Stimulated activated CD4-positive, alpha-beta T cell treated with anti-CD3 and anti-CD28 coated beads, Interleukin-15, amount 100 ng/mL, for 48 hours (primary cell): ENCODE results near the gene PHACTR3.
"Not testable (repeated sequence)": the region's sequence is repeated elsewhere in the genome, so short reads cannot be mapped to it uniquely, and the experiment has no call there.

Source experiments
- DNase-seq, 2 donors: peaks; one replicate each; pipeline ENCODE4 v3.0.0-alpha.2; 2020; ENCODE audit warnings: low read depth in 2 of 2

The PHACTR3 gene

GRCh38 chr20:59603781-59604541, at the start of gene PHACTR3:
Gene PHACTR3, plus strand, starts transcription at chr20:59604540. Its CDS starts 475 bp downstream, at chr20:59605015.
- no peak for DNase-seq

GRCh38 chr20:59557733-59558529, 46.4 kb upstream of the PHACTR3 start:
- DNase-seq, result not testable (repeated sequence)

GRCh38 chr20:59559024-59559817, 45.1 kb upstream of the PHACTR3 start:
- DNase-seq, result no peak

- DNase-seq, result no peak
Measured at GRCh38 chr20:59559863-59560262, 44.5 kb upstream of the PHACTR3 start.

GRCh38 chr20:59560588-59561227, 43.6 kb upstream of the PHACTR3 start:
- DNase-seq, result no peak

- no peak for DNase-seq
Measured at GRCh38 chr20:59561228-59561605, 43.1 kb upstream of the PHACTR3 start.

GRCh38 chr20:59561614-59562277, 42.6 kb upstream of the PHACTR3 start:
- DNase-seq, result no peak

GRCh38 chr20:59564171-59564570, 40.2 kb upstream of the PHACTR3 start:
- DNase-seq, result no peak

- DNase-seq, result no peak
Measured at GRCh38 chr20:59564943-59565342, 39.4 kb upstream of the PHACTR3 start.

- DNase-seq, result no peak
Measured at GRCh38 chr20:59565768-59566461, 38.4 kb upstream of the PHACTR3 start.

- DNase-seq, result no peak
Measured at GRCh38 chr20:59566631-59567524, 37.5 kb upstream of the PHACTR3 start.

- DNase-seq, result no peak
Measured at GRCh38 chr20:59567585-59568508, 36.5 kb upstream of the PHACTR3 start.

GRCh38 chr20:59568509-59569024, 35.8 kb upstream of the PHACTR3 start:
- DNase-seq, result no peak

GRCh38 chr20:59569305-59569704, 35.0 kb upstream of the PHACTR3 start:
- no peak for DNase-seq

GRCh38 chr20:59571151-59571550, 33.2 kb upstream of the PHACTR3 start:
- DNase-seq, result no peak

- peak; percentile 25 to 45 for DNase-seq
Measured at GRCh38 chr20:59571551-59572314, 32.6 kb upstream of the PHACTR3 start.

- DNase-seq, result no peak
Measured at GRCh38 chr20:59572515-59572914, 31.8 kb upstream of the PHACTR3 start.
